SK-N-MC (cell line): ENCODE measurements around the gene GPRC5A.
"Not testable (repeated sequence)": the region's sequence is repeated elsewhere in the genome, so short reads cannot be mapped to it uniquely, and the experiment has no call there.

ENCODE experiments used
- DNase-seq: peaks from one replicate; pipeline ENCODE4 v3.0.0-alpha.2; 2011; ENCODE audit warnings: low read depth, low spot score
- H3K27ac ChIP-seq: fragments of 200-600 bp; sonication (generic); 2 replicates; pipeline ENCODE4 v1.5.1; 2016; ENCODE audit warnings: mixed run types
- H3K36me3 ChIP-seq: fragments of 200-600 bp; sonication (generic); 2 replicates; pipeline ENCODE4 v1.6.1; 2017; ENCODE audit warnings: antibody characterized with exemption, low read length, mixed read lengths; ENCODE audit not compliant: insufficient read depth
- H3K4me3 ChIP-seq: fragments of 200-600 bp; sonication (generic); 2 replicates; pipeline ENCODE4 v1.5.1; 2016
- H3K9ac ChIP-seq: fragments of 200-600 bp; sonication (generic); 2 replicates; pipeline ENCODE4 v1.8.0; 2017; ENCODE audit warnings: mixed run types, mixed read lengths; ENCODE audit not compliant: insufficient read length
- H3K9me3 ChIP-seq: fragments of 200-600 bp; sonication (generic); 2 replicates; pipeline ENCODE4 v1.6.1; 2017; ENCODE audit warnings: low read depth, mild to moderate bottlenecking, antibody characterized with exemption, low read length, moderate library complexity, mixed read lengths
- EZH2 ChIP-seq: fragments of 200-600 bp; sonication (generic); IDR thresholded peaks from one replicate; pipeline ENCODE4 v1.6.1; 2017; ENCODE audit warnings: antibody characterized with exemption
- FOXP2 ChIP-seq: optimal IDR thresholded peaks from 2 replicates; pipeline ENCODE3; 2011; ENCODE audit warnings: mild to moderate bottlenecking, moderate library complexity; ENCODE audit not compliant: insufficient read depth; ENCODE audit errors: extremely low read length, control extremely low read depth
- POLR2AphosphoS5 ChIP-seq: IDR thresholded peaks from 2 replicates; pipeline ENCODE4 v1.6.1; 2012; ENCODE audit warnings: mild to moderate bottlenecking, low read depth, low read length, borderline replicate concordance

Gene GPRC5A, protein sequence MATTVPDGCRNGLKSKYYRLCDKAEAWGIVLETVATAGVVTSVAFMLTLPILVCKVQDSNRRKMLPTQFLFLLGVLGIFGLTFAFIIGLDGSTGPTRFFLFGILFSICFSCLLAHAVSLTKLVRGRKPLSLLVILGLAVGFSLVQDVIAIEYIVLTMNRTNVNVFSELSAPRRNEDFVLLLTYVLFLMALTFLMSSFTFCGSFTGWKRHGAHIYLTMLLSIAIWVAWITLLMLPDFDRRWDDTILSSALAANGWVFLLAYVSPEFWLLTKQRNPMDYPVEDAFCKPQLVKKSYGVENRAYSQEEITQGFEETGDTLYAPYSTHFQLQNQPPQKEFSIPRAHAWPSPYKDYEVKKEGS

GRCh38 chr12:12891080-12891880 is at the start of gene GPRC5A:
Gene GPRC5A (plus strand): TSS chr12:12891562. CDS start chr12:12908250, 16,688 bp downstream.
- no peak within 1 kb of the TSS for H3K9ac ChIP-seq
- H3K27ac ChIP-seq = no peak within 1 kb of the TSS

DNA sequence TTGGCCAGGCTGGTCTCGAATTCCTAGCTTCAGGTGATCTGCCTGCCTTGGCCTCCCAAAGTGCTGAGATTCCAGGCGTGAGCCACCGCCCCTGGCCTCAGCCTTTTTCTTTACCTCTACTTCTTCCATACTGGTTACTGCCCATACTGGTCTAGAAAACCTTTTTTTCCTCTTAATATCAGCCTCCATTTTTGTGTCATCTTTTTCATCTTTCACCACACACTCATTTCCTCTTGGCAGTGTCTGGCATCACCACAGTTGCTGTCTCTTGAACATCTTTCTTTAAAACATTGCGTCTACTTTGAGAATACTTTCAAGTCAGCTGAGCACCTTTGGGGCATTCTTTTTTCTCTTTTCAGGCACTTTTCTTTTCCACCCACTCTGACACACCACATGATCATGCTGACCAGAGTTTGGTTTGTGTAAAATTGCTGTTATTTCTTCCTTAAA is 45.5 kb upstream of the GPRC5A start:
- no peak overlapping the region for H3K4me3 ChIP-seq
- H3K9ac ChIP-seq = no peak overlapping the region
- no peak for DNase-seq
- TF ChIP-seq FOXP2 (no peak), EZH2 (no peak), POLR2AphosphoS5 (no peak)
- no peak overlapping the region for H3K27ac ChIP-seq
- no peaks in the 10 kb centered on the region for H3K9me3 ChIP-seq
- no peaks in the 10 kb centered on the region; the same call in 1 of the 2 replicates for H3K36me3 ChIP-seq

More at GRCh38 chr12:12891080-12891880, at the start of gene GPRC5A:
- peak within 1 kb of the TSS; percentile 67 for H3K4me3 ChIP-seq
- TF ChIP-seq FOXP2 = no peak
- TF ChIP-seq POLR2AphosphoS5 = no peak
- no peaks in the 10 kb centered on the region for H3K9me3 ChIP-seq
- DNase-seq = no peak
- no peaks in the 10 kb centered on the region for H3K36me3 ChIP-seq

DNA sequence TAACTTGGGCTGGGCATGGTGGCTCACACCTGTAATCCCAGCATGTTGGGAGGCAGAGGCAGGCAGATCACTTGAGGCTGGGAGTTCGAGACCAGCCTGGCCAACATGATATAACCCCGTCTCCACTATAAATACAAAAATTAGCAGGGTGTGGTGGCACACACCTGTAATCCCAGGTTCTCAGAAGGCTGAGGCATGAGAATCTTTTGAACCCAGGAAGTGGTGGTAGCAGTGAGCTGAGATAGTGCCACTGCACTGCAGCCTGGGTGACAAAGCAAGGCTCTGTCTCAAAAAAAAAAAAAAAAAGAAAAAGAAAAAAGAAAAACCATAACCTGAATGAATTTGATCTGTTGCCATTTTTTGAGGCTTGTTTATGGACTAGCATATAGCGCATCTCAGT is 44.6 kb upstream of the GPRC5A start:
- not testable (repeated sequence) for H3K4me3 ChIP-seq, H3K9me3 ChIP-seq, H3K27ac ChIP-seq, H3K9ac ChIP-seq, H3K36me3 ChIP-seq, DNase-seq

DNA sequence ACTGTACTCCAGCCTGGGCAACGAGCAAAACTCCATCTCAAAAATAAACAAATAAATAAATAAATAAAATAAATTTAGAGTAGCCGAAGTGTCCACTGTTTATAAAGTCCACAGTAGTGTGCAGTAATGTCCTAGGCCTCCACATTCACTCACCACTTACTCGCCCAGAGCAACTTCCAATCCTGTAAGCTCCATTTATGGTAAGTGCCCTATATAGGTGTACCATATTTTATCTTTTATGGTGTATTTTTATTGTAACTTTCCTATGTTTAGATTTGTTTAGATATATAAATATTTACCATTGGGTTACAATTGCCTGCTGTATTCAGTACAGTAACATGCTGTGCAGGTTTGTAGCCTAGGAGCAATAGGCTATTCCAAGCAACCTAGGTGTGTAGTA is 37.9 kb upstream of the GPRC5A start:
- no peak for TF ChIP-seq FOXP2
- no peak for TF ChIP-seq POLR2AphosphoS5
- TF ChIP-seq EZH2 = no peak
- no peaks in the 10 kb centered on the region; the same call in 1 of the 2 replicates for H3K36me3 ChIP-seq
- DNase-seq = no peak
- H3K9me3 ChIP-seq = no peaks in the 10 kb centered on the region
- no peak overlapping the region for H3K4me3 ChIP-seq
- H3K9ac ChIP-seq = no peak overlapping the region
- H3K27ac ChIP-seq = no peak overlapping the region

DNA sequence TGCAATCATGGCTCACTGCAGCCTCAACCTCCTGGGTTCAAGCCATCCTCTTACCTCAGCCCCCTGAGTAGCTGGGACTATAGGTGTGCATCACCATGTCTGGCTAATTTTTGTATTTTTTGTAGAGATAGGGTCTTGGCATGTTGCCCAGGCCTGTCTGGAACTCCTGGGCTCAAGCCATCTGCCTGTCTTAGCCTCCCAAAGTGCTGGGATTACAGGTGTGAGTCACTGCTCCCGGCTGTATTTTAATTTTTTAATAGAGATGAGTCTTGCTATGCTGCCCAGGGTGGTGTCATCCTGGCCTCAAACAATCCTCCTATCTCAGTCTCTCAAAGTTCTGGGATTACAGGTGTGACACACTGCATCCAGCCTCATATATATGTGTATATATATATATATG is 31.7 kb upstream of the GPRC5A start:
- no peak for DNase-seq
- TF ChIP-seq POLR2AphosphoS5 = no peak
- no peak for TF ChIP-seq FOXP2
- TF ChIP-seq EZH2 = no peak
- Histone ChIP-seq H3K36me3 (no peaks in the 10 kb centered on the region), H3K4me3 (no peak overlapping the region), H3K9ac (no peak overlapping the region), H3K27ac (no peak overlapping the region), H3K9me3 (no peaks in the 10 kb centered on the region)

DNA sequence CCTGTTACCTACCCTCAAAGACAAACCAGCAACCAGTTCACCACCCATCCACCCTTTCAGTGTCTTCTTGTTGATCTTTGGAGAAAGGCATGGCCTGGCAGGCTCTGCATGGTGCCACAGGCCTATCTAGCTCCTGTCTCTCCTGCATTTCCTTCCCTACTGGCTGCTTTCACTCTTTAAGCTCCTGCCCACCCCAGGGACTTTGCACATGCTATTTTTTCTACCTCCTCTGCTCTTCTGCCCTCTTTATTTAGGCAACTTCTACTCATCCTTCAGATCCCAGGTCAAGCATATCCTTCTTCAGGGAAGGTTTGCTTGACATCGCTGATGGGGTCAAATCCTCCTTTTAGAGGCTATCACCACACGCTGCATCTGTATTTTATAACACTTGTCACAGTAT is 27.1 kb upstream of the GPRC5A start:
- Histone ChIP-seq H3K36me3 (no peaks in the 10 kb centered on the region), H3K9me3 (no peaks in the 10 kb centered on the region), H3K4me3 (no peak overlapping the region), H3K9ac (no peak overlapping the region), H3K27ac (no peak overlapping the region)
- DNase-seq = no peak
- TF ChIP-seq EZH2 (no peak), FOXP2 (no peak), POLR2AphosphoS5 (no peak)

GRCh38 chr12:12868477-12869235 is 22.7 kb upstream of the GPRC5A start:
- TF ChIP-seq EZH2 (no peak), FOXP2 (no peak), POLR2AphosphoS5 (no peak)
- no peak for DNase-seq
- Histone ChIP-seq H3K9me3 (no peaks in the 10 kb centered on the region), H3K4me3 (no peak overlapping the region), H3K27ac (no peak overlapping the region), H3K9ac (no peak overlapping the region), H3K36me3 (no peaks in the 10 kb centered on the region)

GRCh38 chr12:12870465-12870864 is 20.9 kb upstream of the GPRC5A start:
- Histone ChIP-seq H3K27ac (no peak overlapping the region), H3K36me3 (no peaks in the 10 kb centered on the region)
- no peak for DNase-seq

More at GRCh38 chr12:12870465-12870864, 20.9 kb upstream of the GPRC5A start:
- H3K9me3 ChIP-seq = no peaks in the 10 kb centered on the region
- H3K9ac ChIP-seq = no peak overlapping the region
- TF ChIP-seq EZH2 (no peak), POLR2AphosphoS5 (no peak), FOXP2 (no peak)
- no peak overlapping the region for H3K4me3 ChIP-seq
